Urinary bladder (tissue), 4 donors: ENCODE data around the gene EPX. TPM values are rescaled to one million over a fixed set of nuclear protein-coding genes. Genes with fewer than 3 reads are reported as not detected.

Source experiments
- DNase-seq: peaks from one replicate; pipeline ENCODE4 v3.0.0-alpha.2; 2015; ENCODE audit errors: extremely low spot score
- H3K27ac ChIP-seq: one replicate; pipeline ENCODE4 v1.5.1; 2013; ENCODE audit warnings: low read depth, mild to moderate bottlenecking, moderate library complexity
- H3K36me3 ChIP-seq: one replicate; pipeline ENCODE4 v1.6.1; 2013; ENCODE audit warnings: mild to moderate bottlenecking, moderate library complexity; ENCODE audit not compliant: insufficient read depth
- H3K4me1 ChIP-seq: one replicate; pipeline ENCODE4 v1.6.1; 2013; ENCODE audit warnings: mild to moderate bottlenecking, moderate library complexity; ENCODE audit not compliant: insufficient read depth
- H3K4me3 ChIP-seq: one replicate; pipeline ENCODE4 v1.5.1; 2013; ENCODE audit warnings: low read depth, low read length
- WGBS: extraction: QIAGEN DNeasy Blood & Tissue Kit; methylation state at CpG from one replicate; pipeline ENCODE4 v1.1.7; 2013; 5-methylcytosine and 5-hydroxymethylcytosine counted together
- polyA plus RNA-seq: library from polyadenylated mRNA; stranded (reverse); fragments of 200-250 nt; gene quantifications from one replicate; pipeline ENCODE4 v1.2.3, GENCODE V29; 2013
- total RNA-seq: library from RNA; depleted of rRNA; stranded (reverse); fragments of >200 nt; gene quantifications from one replicate; pipeline ENCODE4 v1.2.3, GENCODE V29; 2014
- donor health status: healthy with polysubstance abuse.
- donor health status: healthy.

EPX gene
- total and polyA plus RNA-seq, 2 donors = 0.11 TPM; not detected in 1

GRCh38 chr17:58224315-58224714, 31.8 kb downstream of the EPX start:
- 45% methylated on average over 1 of the region's 1 CpG for whole genome bisulfite sequencing
- DNase-seq = no peak

DNA sequence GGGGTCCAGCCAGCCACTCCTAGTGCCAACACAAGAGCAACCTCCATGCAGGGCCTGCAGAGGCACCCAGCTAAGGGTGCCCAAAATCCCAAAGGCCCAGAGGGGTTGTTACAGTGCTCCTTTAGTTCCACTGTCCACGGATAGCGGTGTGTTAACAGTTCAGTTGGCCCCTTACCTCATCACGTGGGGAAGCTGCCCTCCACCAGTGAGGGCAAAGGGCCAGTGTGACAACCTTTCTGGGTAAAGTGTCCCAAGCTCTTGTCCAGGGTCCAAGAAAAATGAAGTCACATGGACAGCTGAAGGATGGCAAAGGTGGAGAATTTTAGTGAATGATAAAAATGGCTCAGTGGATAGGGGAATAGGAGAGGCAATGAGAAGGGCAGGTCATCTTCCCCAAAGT, 35.2 kb downstream of the EPX start:
- H3K4me1 ChIP-seq = no peaks in the 10 kb centered on the region
- no peaks in the 10 kb centered on the region for H3K36me3 ChIP-seq
- no peak for DNase-seq
- no peak overlapping the region for H3K27ac ChIP-seq
- H3K4me3 ChIP-seq = no peak overlapping the region
- WGBS = 88% methylated on average over 3 of the region's 3 CpGs

More at GRCh38 chr17:58224315-58224714, 31.8 kb downstream of the EPX start:
- Histone ChIP-seq H3K36me3 (no peaks in the 10 kb centered on the region), H3K27ac (no peak overlapping the region), H3K4me3 (no peak overlapping the region), H3K4me1 (no peaks in the 10 kb centered on the region)

DNA sequence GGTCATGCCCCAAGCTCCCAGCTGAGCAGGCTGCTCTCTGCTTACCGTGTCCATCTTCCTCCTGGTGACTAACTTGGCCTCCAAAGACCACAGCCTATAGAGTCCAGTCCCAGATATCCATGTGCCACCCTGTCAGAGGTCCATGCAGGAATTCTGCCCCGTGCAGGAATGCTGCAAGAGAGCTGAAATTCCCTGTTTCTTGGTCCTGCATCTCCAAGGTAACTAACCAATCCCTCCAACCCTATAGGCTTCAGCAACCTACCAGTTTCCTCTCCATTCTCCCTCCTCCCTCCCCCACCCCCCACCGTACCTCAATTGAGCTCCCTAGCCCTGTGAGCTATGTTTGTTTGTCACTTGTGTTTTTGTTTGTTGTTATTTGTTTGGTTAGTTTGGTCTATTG, 36.2 kb downstream of the EPX start:
- 36% methylated on average over 3 of the region's 3 CpGs for WGBS
- no peak for DNase-seq
- Histone ChIP-seq H3K36me3 (no peaks in the 10 kb centered on the region), H3K27ac (no peak overlapping the region), H3K4me3 (no peak overlapping the region), H3K4me1 (no peaks in the 10 kb centered on the region)

DNA sequence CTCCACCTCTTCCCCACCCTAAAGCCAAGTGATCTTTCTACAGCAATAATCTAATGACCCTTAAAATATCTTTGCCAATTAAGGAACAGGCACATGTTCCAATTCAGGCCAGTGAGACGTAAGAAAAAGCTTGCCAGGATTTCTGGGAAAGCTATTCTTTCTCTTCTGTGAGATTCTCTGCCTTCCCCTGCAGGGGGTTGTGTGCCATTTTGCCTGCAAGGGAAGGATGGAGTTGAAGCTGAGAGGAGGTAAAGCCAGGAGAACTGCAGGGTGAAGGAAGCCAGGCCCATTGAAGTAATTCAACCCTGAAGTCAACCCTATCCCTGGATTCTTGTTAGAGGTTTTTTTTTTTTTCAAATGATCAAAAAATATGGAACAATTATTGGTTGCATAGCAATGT, 36.9 kb downstream of the EPX start:
- H3K36me3 ChIP-seq = no peaks in the 10 kb centered on the region
- no peak overlapping the region for H3K27ac ChIP-seq
- no peak overlapping the region for H3K4me3 ChIP-seq
- H3K4me1 ChIP-seq = no peaks in the 10 kb centered on the region
- DNase-seq = no peak
- WGBS = 39% methylated on average over 1 of the region's 1 CpG

GRCh38 chr17:58229881-58230280, 37.4 kb downstream of the EPX start:
- no peak for DNase-seq
- H3K4me3 ChIP-seq = no peak overlapping the region
- no peaks in the 10 kb centered on the region for H3K4me1 ChIP-seq
- H3K36me3 ChIP-seq = no peaks in the 10 kb centered on the region
- H3K27ac ChIP-seq = no peak overlapping the region
- 86% methylated on average over 4 of the region's 4 CpGs for WGBS

DNA sequence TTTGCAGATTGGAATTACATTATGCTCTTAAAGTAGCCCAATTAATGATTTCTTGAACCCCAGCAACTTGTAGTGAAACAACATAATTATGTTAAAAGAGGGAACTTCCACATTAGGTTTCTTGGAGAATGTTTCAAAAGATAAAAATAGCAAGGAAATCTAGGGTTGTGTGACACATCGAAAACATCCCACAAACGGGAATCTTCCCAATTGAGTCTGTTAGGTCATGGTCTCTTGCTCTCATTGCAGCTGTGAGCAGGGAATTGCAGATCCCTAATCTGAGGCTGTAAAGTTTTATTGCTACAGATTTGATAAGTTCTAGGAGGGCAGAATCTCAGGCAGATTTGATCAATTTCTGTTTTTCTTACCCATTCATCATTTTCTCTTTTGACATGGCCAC, 39.1 kb downstream of the EPX start:
- Histone ChIP-seq H3K27ac (no peak overlapping the region), H3K36me3 (no peaks in the 10 kb centered on the region), H3K4me1 (no peaks in the 10 kb centered on the region), H3K4me3 (no peak overlapping the region)
- DNase-seq = no peak
- WGBS = 22% methylated on average over 2 of the region's 2 CpGs

GRCh38 chr17:58232707-58233156, 40.2 kb downstream of the EPX start:
- Histone ChIP-seq H3K4me1 (no peaks in the 10 kb centered on the region), H3K36me3 (no peaks in the 10 kb centered on the region), H3K27ac (no peak overlapping the region), H3K4me3 (no peak overlapping the region)
- no peak for DNase-seq
- 48% methylated on average over 12 of the region's 12 CpGs for WGBS

GRCh38 chr17:58233543-58233942, 41.0 kb downstream of the EPX start:
- H3K4me3 ChIP-seq = no peak overlapping the region
- 72% methylated on average over 3 of the region's 3 CpGs for WGBS

DNA sequence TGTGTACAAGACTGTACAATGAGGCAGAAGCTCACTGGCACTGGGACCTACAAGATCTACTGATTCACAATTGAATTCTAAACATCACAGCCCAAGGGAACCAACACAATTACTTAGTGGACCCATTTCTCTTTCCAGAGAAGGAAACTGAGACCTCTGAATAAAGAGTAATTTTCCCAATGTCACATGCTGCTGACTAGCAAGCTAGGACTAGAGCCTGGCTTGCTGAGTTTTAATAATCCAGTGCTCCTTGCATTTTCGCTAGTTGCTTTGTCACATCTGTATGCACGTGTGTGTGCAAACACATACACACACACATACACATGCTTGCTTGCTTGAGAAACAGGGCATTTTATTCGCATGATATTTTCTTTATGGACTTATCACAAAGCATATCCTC, 42.0 kb downstream of the EPX start:
- H3K4me3 ChIP-seq = no peak overlapping the region
- H3K36me3 ChIP-seq = no peaks in the 10 kb centered on the region
- WGBS = 74% methylated on average over 3 of the region's 3 CpGs
- no peak for DNase-seq
- no peak overlapping the region for H3K27ac ChIP-seq
- no peaks in the 10 kb centered on the region for H3K4me1 ChIP-seq

More at GRCh38 chr17:58233543-58233942, 41.0 kb downstream of the EPX start:
- no peaks in the 10 kb centered on the region for H3K36me3 ChIP-seq
- no peak overlapping the region for H3K27ac ChIP-seq
- no peak for DNase-seq
- no peaks in the 10 kb centered on the region for H3K4me1 ChIP-seq

DNA sequence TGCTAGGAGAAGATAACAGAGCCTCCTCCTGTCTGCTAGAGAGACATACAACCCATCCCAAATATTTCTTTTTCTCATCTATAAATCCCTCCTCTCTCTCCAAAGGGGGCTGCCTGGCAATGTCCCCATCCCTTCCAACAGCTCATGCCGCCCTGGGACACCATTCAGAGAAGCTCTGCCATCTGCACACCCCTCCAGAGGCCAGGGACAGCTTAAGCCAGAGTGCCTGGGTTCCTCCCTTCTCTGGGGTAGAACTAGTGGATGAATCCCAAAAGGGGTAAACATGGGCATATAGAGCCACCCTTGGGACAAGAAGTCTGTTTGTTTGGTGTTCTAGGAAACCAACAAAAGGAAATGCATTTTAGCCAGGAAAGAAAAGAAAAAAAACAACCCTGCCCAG, 43.3 kb downstream of the EPX start:
- no peaks in the 10 kb centered on the region for H3K4me1 ChIP-seq
- no peak overlapping the region for H3K27ac ChIP-seq
- H3K36me3 ChIP-seq = no peaks in the 10 kb centered on the region
- WGBS = 70% methylated on average over 1 of the region's 1 CpG
- H3K4me3 ChIP-seq = no peak overlapping the region
- no peak for DNase-seq

- no peak overlapping the region for H3K27ac ChIP-seq
- H3K4me3 ChIP-seq = no peak overlapping the region
- no peaks in the 10 kb centered on the region for H3K36me3 ChIP-seq
- no peaks in the 10 kb centered on the region for H3K4me1 ChIP-seq
- no peak for DNase-seq
- 66% methylated on average over 2 of the region's 2 CpGs for whole genome bisulfite sequencing
These were observed 43.9 kb downstream of the EPX start for GRCh38 chr17:58236394-58236793.

DNA sequence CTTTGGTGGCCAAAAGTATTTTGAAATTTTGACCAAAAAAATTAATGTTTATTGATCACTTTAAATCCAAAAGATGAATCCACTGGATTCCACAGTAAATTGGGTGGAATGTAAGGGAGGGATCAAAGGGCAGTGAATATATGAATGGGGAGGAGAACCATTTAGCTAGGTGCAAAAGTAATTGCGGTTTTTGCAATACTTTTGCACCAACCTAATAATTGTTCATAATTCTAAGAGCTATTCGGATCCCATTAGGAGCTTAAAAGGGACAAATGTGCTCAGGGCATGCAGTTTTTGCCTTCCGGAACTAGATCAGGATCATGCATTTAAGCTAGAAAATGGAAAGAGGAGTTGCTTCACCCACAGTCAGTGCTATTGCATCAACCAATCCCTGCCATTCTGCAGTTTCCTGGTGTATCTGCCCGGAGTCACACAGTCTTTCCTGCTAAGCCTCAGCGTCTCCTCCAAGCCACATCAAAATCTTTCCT, 45.7 kb downstream of the EPX start, which contains the start of gene LPO:
LPO (plus strand) TSS at position 438 of the 488 bp plus-strand sequence. CDS start 4,396 bp downstream, outside the sequence.
- 65% methylated on average over 5 of the region's 5 CpGs for WGBS
- H3K4me3 ChIP-seq = no peak within 1 kb of the TSS
- H3K4me1 ChIP-seq = no peaks in the 10 kb centered on the region
- H3K36me3 ChIP-seq = no peaks in the 10 kb centered on the region
- no peak for DNase-seq
- no peak within 1 kb of the TSS for H3K27ac ChIP-seq

- Histone ChIP-seq H3K36me3 (no peaks in the 10 kb centered on the region), H3K4me3 (no peak overlapping the region), H3K27ac (no peak overlapping the region), H3K4me1 (no peaks in the 10 kb centered on the region)
- WGBS = 70% methylated on average over 1 of the region's 1 CpG
- DNase-seq = no peak
These were observed 47.5 kb downstream of the EPX start for GRCh38 chr17:58239987-58240386.

DNA sequence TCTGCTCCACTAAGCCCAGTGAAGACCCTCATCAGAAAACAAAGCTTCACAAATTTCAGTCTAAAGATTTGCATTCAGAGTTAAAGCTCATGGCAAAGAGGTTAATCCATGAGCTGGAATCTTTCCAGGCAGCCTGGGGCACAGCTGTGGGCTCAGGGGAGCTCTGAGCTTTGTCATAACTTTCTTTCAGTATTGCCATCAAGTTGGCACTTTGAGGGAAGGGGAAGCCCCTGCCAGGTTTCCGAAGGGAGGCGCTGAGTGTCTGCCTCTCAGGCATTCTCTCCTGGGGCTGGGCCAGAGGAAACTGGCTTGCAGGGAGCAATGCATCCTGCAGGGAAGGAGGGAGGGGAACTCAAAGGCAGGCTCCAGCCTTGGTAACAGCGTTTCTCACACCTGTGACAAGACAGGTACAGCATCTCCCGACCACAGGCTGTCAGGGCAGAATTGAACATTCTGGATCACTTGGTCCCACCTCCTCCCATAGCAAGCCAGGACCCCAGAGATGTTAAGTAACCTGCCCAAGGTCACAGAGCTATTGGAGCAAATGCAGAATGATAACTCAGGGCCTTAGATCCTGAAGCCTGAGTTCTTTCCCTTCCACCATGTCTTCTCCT, 49.8 kb downstream of the EPX start:
- Histone ChIP-seq H3K27ac (no peak overlapping the region), H3K36me3 (no peaks in the 10 kb centered on the region), H3K4me1 (no peaks in the 10 kb centered on the region), H3K4me3 (no peak overlapping the region)
- WGBS = 4% methylated on average over 4 of the region's 4 CpGs
- DNase-seq = no peak
